A549 (cell line): ENCODE results near the gene ATP2A2. TPM values are rescaled to one million over a fixed set of nuclear protein-coding genes. Genes with fewer than 3 reads are reported as not detected.

Experiments
- ATAC-seq, 2 experiments: fragments of 200-7000 bp in 1 of 2; fragments of >200 bp in 1 of 2; cut with Nextera tagmentation in 1 of 2; cut with Tn5 transposase in 1 of 2; 3 replicates each; pipeline versions ENCODE4 v1.8.0 to v1.9.1; 2018 to 2020; ENCODE audit warnings: mild to moderate bottlenecking in 1 of 2, moderate library complexity in 1 of 2
- CTCF ChIA-PET: fragments of 300-600 bp; sonication (Branson Sonifier 250); formaldehyde crosslinking; extraction: SDS; loops from one replicate; lab custom pipeline; 2021; ENCODE audit warnings: antibody characterized with exemption, inconsistent platforms; lab: Yijun Ruan, JAX
- POLR2A ChIA-PET: fragments of 350-600 bp; formaldehyde crosslinking; extraction: SDS; loops from one replicate; lab custom pipeline; 2021; ENCODE audit warnings: antibody characterized with exemption, inconsistent platforms; lab: Yijun Ruan, JAX
- DNase-seq, 2 experiments: peaks; one replicate each; pipeline versions ENCODE4 v3.0.0 to v3.0.0-alpha.2; 2011 to 2016; ENCODE audit warnings: low read depth in 1 of 2, low spot score in 1 of 2
- FAIRE-seq: peaks from 2 replicates; lab custom pipeline; 2011; peaks lifted over from hg19 to GRCh38; lab: Jason Lieb, UNC
- H3K27ac ChIP-seq, 2 experiments: fragments of >200 bp; sonication (Bioruptor Twin); formaldehyde crosslinking; 3 replicates each; pipeline ENCODE4 v1.5.1; 2016 to 2017
- H3K4me1 ChIP-seq: fragments of >200 bp; sonication (Bioruptor Twin); formaldehyde crosslinking; 3 replicates; pipeline ENCODE4 v1.6.1; 2016
- H3K4me2 ChIP-seq: fragments of >200 bp; sonication (Bioruptor Twin); formaldehyde crosslinking; 3 replicates; pipeline ENCODE4 v1.6.1; 2016
- H3K4me3 ChIP-seq: fragments of >200 bp; sonication (Bioruptor Twin); formaldehyde crosslinking; 3 replicates; pipeline ENCODE4 v1.5.1; 2016
- H3K9me3 ChIP-seq: fragments of >200 bp; sonication (Bioruptor Twin); formaldehyde crosslinking; 3 replicates; pipeline ENCODE4 v1.6.1; 2016
- CBX2 ChIP-seq: fragments of 200-600 bp; sonication (generic); IDR thresholded peaks from 2 replicates; pipeline ENCODE4 v1.6.1; 2016; ENCODE audit warnings: low read depth, mild to moderate bottlenecking, borderline replicate concordance
- CBX8 ChIP-seq: fragments of 200-600 bp; sonication (generic); IDR thresholded peaks from 2 replicates; pipeline ENCODE4 v1.6.1; 2016
- CEBPB ChIP-seq, 2 experiments: fragments of >200 bp in 1 of 2; sonication (Bioruptor Twin) in 1 of 2; formaldehyde crosslinking in 1 of 2; IDR thresholded peaks; 2 replicates each; pipeline ENCODE4 v1.6.1; 2012 to 2016
- CHD2 ChIP-seq: fragments of 150-350 bp; IDR thresholded peaks from 2 replicates; pipeline ENCODE4 v1.6.1; 2014; ENCODE audit warnings: low read length; ENCODE audit not compliant: partially characterized antibody
- EP300 ChIP-seq, 2 experiments: fragments of >200 bp; sonication (Bioruptor Twin); formaldehyde crosslinking; IDR thresholded peaks; 2 replicates in 1 of 2; 3 replicates in 1 of 2; pipeline ENCODE4 v1.6.1; 2016 to 2017
- FOSB ChIP-seq: fragments of 250-450 bp; sonication (Bioruptor Pico); IDR thresholded peaks from 2 replicates; pipeline ENCODE4 v1.5.0; 2020; ENCODE audit warnings: mild to moderate bottlenecking, moderate library complexity
- FOSL2 ChIP-seq, 2 experiments: fragments of 450-650 bp in 1 of 2; fragments of >200 bp in 1 of 2; sonication (Bioruptor Twin) in 1 of 2; formaldehyde crosslinking; IDR thresholded peaks; 2 replicates each; pipeline versions ENCODE4 v1.5.0 to v1.6.1; 2016 to 2020; ENCODE audit warnings: mild to moderate bottlenecking in 1 of 2, moderate library complexity in 1 of 2
- HEYL ChIP-seq: fragments of 250-450 bp; sonication (Bioruptor Pico); IDR thresholded peaks from 2 replicates; pipeline ENCODE4 v1.8.0; 2021; ENCODE audit warnings: mild to moderate bottlenecking, moderate library complexity
- HOXA7 ChIP-seq: fragments of 250-450 bp; sonication (Bioruptor Pico); IDR thresholded peaks from 2 replicates; pipeline ENCODE4 v1.5.0; 2020; ENCODE audit warnings: mild to moderate bottlenecking, moderate library complexity
- JUN ChIP-seq, 2 experiments: fragments of >200 bp; sonication (Bioruptor Twin); formaldehyde crosslinking; IDR thresholded peaks; 2 replicates in 1 of 2; 3 replicates in 1 of 2; pipeline ENCODE4 v1.6.1; 2016 to 2017
- KDM5A ChIP-seq: fragments of 200-600 bp; sonication (generic); IDR thresholded peaks from 2 replicates; pipeline ENCODE4 v1.6.1; 2016; ENCODE audit warnings: antibody characterized with exemption, mild to moderate bottlenecking
- NFE2L2 ChIP-seq: fragments of 150-350 bp; conservative IDR thresholded peaks from 2 replicates; pipeline ENCODE4 v1.6.1; 2014; ENCODE audit warnings: low read length
- PHF8 ChIP-seq: fragments of 200-600 bp; sonication (generic); IDR thresholded peaks from 2 replicates; pipeline ENCODE4 v1.6.1; 2016; ENCODE audit warnings: low read depth, mild to moderate bottlenecking, antibody characterized with exemption, moderate library complexity, borderline replicate concordance
- RAD21 ChIP-seq, 2 experiments: fragments of >200 bp in 1 of 2; sonication (Bioruptor Twin) in 1 of 2; formaldehyde crosslinking in 1 of 2; IDR thresholded peaks in 1 of 2; conservative IDR thresholded peaks in 1 of 2; 2 replicates in 1 of 2; 3 replicates in 1 of 2; pipeline ENCODE4 v1.6.1; 2012 to 2018; ENCODE audit warnings: inconsistent platforms in 1 of 2
- RCOR1 ChIP-seq: fragments of 150-350 bp; IDR thresholded peaks from 2 replicates; pipeline ENCODE4 v1.6.1; 2014; ENCODE audit warnings: antibody characterized with exemption, low read length, low read depth
- RNF2 ChIP-seq: fragments of 200-600 bp; sonication (generic); IDR thresholded peaks from 2 replicates; pipeline ENCODE4 v1.6.1; 2016; ENCODE audit warnings: low read depth, mild to moderate bottlenecking, antibody characterized with exemption, moderate library complexity, borderline replicate concordance
- SMC3 ChIP-seq: fragments of >200 bp; sonication (Bioruptor Twin); formaldehyde crosslinking; IDR thresholded peaks from 3 replicates; pipeline ENCODE4 v1.6.1; 2018; ENCODE audit warnings: inconsistent platforms
- SREBF2 ChIP-seq: fragments of 450-650 bp; IDR thresholded peaks from 2 replicates; pipeline ENCODE4 v1.6.1; 2014; ENCODE audit warnings: mild to moderate bottlenecking, moderate library complexity
- ZC3H11A ChIP-seq: fragments of 450-650 bp; IDR thresholded peaks from 2 replicates; pipeline ENCODE4 v1.6.1; 2014; ENCODE audit warnings: antibody characterized with exemption, mild to moderate bottlenecking
- ZFP36 ChIP-seq: fragments of 450-650 bp; IDR thresholded peaks from 2 replicates; pipeline ENCODE4 v1.6.1; 2014; ENCODE audit warnings: borderline replicate concordance; ENCODE audit not compliant: partially characterized antibody
- ZSCAN20 ChIP-seq: fragments of 250-450 bp; sonication (Bioruptor Pico); IDR thresholded peaks from 2 replicates; pipeline ENCODE4 v1.8.0; 2022; ENCODE audit warnings: mild to moderate bottlenecking, moderate library complexity
- WGBS: methylation state at CpG from one replicate; pipeline ENCODE4 v1.1.6; 2017; ENCODE audit errors: missing lambda C conversion rate; 5-methylcytosine and 5-hydroxymethylcytosine counted together
- polyA plus RNA-seq, 4 experiments: library from polyadenylated mRNA; depleted of rRNA in 3 of 4; stranded (reverse); fragments of >200 nt; fragmentation: RNase III in 1 of 4; extraction: RNeasy Plus Mini Kit Qiagen cat#74134 plus additional on column Dnase treatment in 1 of 4; gene quantifications; 2 replicates in 3 of 4; 3 replicates in 1 of 4; pipeline ENCODE4 v1.2.3, GENCODE V29; 2011 to 2017
- TF ChIP-seq, protein P1 (sequence below): fragments of >200 bp; sonication (Bioruptor Twin); formaldehyde crosslinking; IDR thresholded peaks from 2 replicates; pipeline ENCODE4 v1.6.1; 2016
- TF ChIP-seq, protein P2 (sequence below): fragments of 250-450 bp; sonication (Bioruptor Pico); IDR thresholded peaks from 2 replicates; pipeline ENCODE4 v1.5.0; 2020; ENCODE audit warnings: low read depth, mild to moderate bottlenecking, moderate library complexity
- TF ChIP-seq, protein P3 (sequence below): IDR thresholded peaks from 2 replicates; pipeline ENCODE4 v1.6.1; 2012; ENCODE audit warnings: low read depth, borderline replicate concordance
- TF ChIP-seq, protein P4 (sequence below): fragments of 200-600 bp; sonication (generic); IDR thresholded peaks from 2 replicates; pipeline ENCODE4 v1.6.1; 2016; ENCODE audit warnings: antibody characterized with exemption, mild to moderate bottlenecking, moderate library complexity
- TF ChIP-seq, protein P5 (sequence below): fragments of >200 bp; sonication (Bioruptor Twin); formaldehyde crosslinking; IDR thresholded peaks from 3 replicates; pipeline ENCODE4 v1.5.1; 2016

ATP2A2 gene
- polyA plus RNA-seq, 2 of the 4 experiments (the other 2 are of a cell fraction) = 342 to 415 TPM

DNA sequence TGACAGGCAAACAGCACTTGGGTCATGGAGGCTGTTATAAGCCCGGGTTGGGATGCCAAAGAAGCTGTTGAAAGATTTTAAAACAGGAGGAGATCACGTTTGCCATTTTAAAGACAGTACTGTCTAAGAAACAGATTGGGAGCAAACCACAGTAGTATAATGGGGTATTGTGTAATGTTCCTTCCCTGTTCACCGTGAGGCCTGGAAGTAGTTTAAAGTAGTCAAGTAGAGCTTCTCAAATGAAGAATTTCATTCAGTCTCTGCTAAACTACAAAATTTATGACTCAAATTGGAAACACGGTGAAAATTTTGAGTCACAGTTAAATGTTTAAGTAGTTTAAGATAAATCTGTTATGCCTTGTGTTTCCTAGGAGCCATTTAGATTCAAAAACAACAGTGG, 35.8 kb downstream of the ATP2A2 start:
- H3K4me3 ChIP-seq = no peak overlapping the region
- peak in 1 of 2 experiments; percentile 10; a peak in 3 of 6 replicates for ATAC-seq
- WGBS = 51% methylated on average over 4 of the region's 4 CpGs
- no peak for FAIRE-seq
- ChIA-PET POLR2A (no interaction called here), CTCF (interaction anchor here (1.6 to 1.7 kb wide), 2 partner anchors 14 to 21 kb away, joined by 5 read pairs; no protein-coding TSS in a partner anchor)
- peak overlapping the region in 1 of 2 experiments; percentile 57; a peak in 3 of 6 replicates for H3K27ac ChIP-seq
- H3K4me1 ChIP-seq = peaks cover 94% of the 10 kb centered on the region
- DNase-seq = no peak
- TF ChIP-seq EP300 (IDR thresholded peaks at IDR 0.05) (no peak), CEBPB (IDR thresholded peaks at IDR 0.05) (peak; percentile 20 to 61; a peak in 3 of 4 replicates)
- H3K4me2 ChIP-seq = peak overlapping the region; percentile 14; the same call in 2 of the 3 replicates
- no peaks in the 10 kb centered on the region for H3K9me3 ChIP-seq

DNA sequence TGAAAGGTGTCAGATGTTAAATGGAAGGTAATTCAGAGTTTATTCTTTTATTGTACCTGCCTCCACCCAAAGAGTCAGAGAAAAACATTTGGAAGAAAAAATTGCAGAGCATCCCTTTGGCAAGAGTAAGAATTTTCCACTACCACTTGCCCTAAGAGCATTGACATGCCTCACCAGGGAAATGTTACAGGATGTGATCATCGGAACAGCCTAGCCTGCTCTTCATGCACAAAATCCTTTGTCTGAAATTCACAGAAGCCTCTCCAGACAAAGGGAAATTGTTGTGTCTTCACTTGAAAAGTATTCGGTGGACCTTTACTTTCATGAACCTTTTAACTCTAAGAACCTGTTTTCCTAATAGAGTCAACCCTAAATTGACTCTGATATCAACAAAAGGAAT, 36.9 kb downstream of the ATP2A2 start:
- 81% methylated on average over 2 of the region's 2 CpGs for WGBS
- DNase-seq (no peak), FAIRE-seq (no peak), ATAC-seq (no peak)
- CTCF ChIA-PET = interaction anchor here (0.6 to 1.7 kb wide), 4 partner anchors 10 to 419 kb away, joined by 3 to 5 read pairs (median 3); no protein-coding TSS in a partner anchor
- H3K27ac ChIP-seq = peak overlapping the region in 1 of 2 experiments; percentile 9; a peak in 1 of 6 replicates
- no peak for TF ChIP-seq RAD21 (conservative IDR thresholded peaks at IDR 0.05 in 1 of 2, IDR thresholded peaks at IDR 0.05 in 1 of 2)
- TF ChIP-seq, protein P1, sequence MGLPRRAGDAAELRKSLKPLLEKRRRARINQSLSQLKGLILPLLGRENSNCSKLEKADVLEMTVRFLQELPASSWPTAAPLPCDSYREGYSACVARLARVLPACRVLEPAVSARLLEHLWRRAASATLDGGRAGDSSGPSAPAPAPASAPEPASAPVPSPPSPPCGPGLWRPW = no peak
- TF ChIP-seq HOXA7 (CRISPR knock-in tag) = no peak
- TF ChIP-seq CHD2 = no peak
- no peak for TF ChIP-seq ZFP36
- TF ChIP-seq RCOR1 = no peak
- no peak for TF ChIP-seq CEBPB (IDR thresholded peaks at IDR 0.05)
- TF ChIP-seq ZSCAN20 (CRISPR knock-in tag) = no peak
- TF ChIP-seq FOSL2 (IDR thresholded peaks at IDR 0.05) = no peak
- TF ChIP-seq FOSL2 (CRISPR knock-in tag; IDR thresholded peaks at IDR 0.05) = no peak
- no peak for TF ChIP-seq NFE2L2
- no peak for TF ChIP-seq ZC3H11A
- TF ChIP-seq, protein P2, sequence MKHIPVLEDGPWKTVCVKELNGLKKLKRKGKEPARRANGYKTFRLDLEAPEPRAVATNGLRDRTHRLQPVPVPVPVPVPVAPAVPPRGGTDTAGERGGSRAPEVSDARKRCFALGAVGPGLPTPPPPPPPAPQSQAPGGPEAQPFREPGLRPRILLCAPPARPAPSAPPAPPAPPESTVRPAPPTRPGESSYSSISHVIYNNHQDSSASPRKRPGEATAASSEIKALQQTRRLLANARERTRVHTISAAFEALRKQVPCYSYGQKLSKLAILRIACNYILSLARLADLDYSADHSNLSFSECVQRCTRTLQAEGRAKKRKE (CRISPR knock-in tag) = no peak
- TF ChIP-seq, protein P3, sequence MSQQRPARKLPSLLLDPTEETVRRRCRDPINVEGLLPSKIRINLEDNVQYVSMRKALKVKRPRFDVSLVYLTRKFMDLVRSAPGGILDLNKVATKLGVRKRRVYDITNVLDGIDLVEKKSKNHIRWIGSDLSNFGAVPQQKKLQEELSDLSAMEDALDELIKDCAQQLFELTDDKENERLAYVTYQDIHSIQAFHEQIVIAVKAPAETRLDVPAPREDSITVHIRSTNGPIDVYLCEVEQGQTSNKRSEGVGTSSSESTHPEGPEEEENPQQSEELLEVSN = no peak
- TF ChIP-seq, protein P4, sequence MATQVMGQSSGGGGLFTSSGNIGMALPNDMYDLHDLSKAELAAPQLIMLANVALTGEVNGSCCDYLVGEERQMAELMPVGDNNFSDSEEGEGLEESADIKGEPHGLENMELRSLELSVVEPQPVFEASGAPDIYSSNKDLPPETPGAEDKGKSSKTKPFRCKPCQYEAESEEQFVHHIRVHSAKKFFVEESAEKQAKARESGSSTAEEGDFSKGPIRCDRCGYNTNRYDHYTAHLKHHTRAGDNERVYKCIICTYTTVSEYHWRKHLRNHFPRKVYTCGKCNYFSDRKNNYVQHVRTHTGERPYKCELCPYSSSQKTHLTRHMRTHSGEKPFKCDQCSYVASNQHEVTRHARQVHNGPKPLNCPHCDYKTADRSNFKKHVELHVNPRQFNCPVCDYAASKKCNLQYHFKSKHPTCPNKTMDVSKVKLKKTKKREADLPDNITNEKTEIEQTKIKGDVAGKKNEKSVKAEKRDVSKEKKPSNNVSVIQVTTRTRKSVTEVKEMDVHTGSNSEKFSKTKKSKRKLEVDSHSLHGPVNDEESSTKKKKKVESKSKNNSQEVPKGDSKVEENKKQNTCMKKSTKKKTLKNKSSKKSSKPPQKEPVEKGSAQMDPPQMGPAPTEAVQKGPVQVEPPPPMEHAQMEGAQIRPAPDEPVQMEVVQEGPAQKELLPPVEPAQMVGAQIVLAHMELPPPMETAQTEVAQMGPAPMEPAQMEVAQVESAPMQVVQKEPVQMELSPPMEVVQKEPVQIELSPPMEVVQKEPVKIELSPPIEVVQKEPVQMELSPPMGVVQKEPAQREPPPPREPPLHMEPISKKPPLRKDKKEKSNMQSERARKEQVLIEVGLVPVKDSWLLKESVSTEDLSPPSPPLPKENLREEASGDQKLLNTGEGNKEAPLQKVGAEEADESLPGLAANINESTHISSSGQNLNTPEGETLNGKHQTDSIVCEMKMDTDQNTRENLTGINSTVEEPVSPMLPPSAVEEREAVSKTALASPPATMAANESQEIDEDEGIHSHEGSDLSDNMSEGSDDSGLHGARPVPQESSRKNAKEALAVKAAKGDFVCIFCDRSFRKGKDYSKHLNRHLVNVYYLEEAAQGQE = no peak
- H3K9me3 ChIP-seq = no peaks in the 10 kb centered on the region
- H3K4me1 ChIP-seq = peaks cover 94% of the 10 kb centered on the region
- H3K4me2 ChIP-seq = no peak overlapping the region
- no peak overlapping the region for H3K4me3 ChIP-seq
- POLR2A ChIA-PET = interaction anchor here (0.6 kb wide), 1 partner anchor 9 kb away, joined by 8 read pairs; no protein-coding TSS in a partner anchor

DNA sequence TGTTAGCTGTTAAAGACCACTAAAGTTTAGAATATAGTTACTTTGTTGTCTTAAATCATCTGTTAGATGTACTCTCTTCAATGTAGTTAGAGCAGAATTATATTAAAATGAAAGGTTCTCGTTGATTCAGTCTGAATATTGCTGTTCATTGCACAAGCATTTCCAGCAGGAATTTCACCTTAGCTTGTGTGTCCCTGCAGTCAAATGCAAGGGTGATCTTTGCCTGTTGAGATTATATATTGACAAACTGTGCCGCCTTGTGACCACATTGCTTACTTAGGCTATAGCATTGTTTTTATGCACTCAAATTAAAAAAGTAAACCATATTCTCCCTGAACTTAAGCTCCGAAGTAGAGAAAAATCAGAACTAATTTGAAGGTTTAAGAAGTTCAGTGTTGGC, 39.5 kb downstream of the ATP2A2 start:
- no peak for FAIRE-seq
- no peak for TF ChIP-seq SREBF2
- TF ChIP-seq RNF2 = no peak
- no peak for TF ChIP-seq FOSL2 (IDR thresholded peaks at IDR 0.05)
- no peak for TF ChIP-seq FOSL2 (CRISPR knock-in tag; IDR thresholded peaks at IDR 0.05)
- TF ChIP-seq FOSB (CRISPR knock-in tag) = no peak
- no peak for TF ChIP-seq NFE2L2
- no peak for TF ChIP-seq CBX2
- no peak for TF ChIP-seq KDM5A
- no peak for TF ChIP-seq HEYL (CRISPR knock-in tag)
- TF ChIP-seq, protein P5, sequence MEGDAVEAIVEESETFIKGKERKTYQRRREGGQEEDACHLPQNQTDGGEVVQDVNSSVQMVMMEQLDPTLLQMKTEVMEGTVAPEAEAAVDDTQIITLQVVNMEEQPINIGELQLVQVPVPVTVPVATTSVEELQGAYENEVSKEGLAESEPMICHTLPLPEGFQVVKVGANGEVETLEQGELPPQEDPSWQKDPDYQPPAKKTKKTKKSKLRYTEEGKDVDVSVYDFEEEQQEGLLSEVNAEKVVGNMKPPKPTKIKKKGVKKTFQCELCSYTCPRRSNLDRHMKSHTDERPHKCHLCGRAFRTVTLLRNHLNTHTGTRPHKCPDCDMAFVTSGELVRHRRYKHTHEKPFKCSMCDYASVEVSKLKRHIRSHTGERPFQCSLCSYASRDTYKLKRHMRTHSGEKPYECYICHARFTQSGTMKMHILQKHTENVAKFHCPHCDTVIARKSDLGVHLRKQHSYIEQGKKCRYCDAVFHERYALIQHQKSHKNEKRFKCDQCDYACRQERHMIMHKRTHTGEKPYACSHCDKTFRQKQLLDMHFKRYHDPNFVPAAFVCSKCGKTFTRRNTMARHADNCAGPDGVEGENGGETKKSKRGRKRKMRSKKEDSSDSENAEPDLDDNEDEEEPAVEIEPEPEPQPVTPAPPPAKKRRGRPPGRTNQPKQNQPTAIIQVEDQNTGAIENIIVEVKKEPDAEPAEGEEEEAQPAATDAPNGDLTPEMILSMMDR = no peak
- TF ChIP-seq PHF8 = no peak
- TF ChIP-seq SMC3 = no peak
- no peak for TF ChIP-seq JUN (IDR thresholded peaks at IDR 0.05)
- no peak for TF ChIP-seq CBX8

More for the DNA sequence above, 39.5 kb downstream of the ATP2A2 start:
- H3K4me1 ChIP-seq = peaks cover 80% of the 10 kb centered on the region
- ChIA-PET CTCF (interaction anchor here (0.5 to 1.3 kb wide), 4 partner anchors 10 to 1153 kb away, joined by 4 to 6 read pairs (median 4); no protein-coding TSS in a partner anchor), POLR2A (interaction anchor here (1.0 to 1.5 kb wide), 2 partner anchors 10 to 40 kb away, joined by 3 to 4 read pairs; no protein-coding TSS in a partner anchor)
- DNase-seq = no peak
- no peaks in the 10 kb centered on the region for H3K9me3 ChIP-seq
- H3K4me3 ChIP-seq = no peak overlapping the region
- 0 out of 3 replicates have a peak overlapping the region, but pooled peaks have one; percentile 1 for H3K4me2 ChIP-seq
- ATAC-seq = no peak
- H3K27ac ChIP-seq = peak overlapping the region in 1 of 2 experiments; percentile 9; a peak in 1 of 6 replicates
- WGBS = 75% methylated on average over 3 of the region's 3 CpGs
